HEK293T (cell line): ENCODE results near the gene AOPEP.

Experiments used
- CTCF ChIA-PET: fragments of 350-600 bp; formaldehyde crosslinking; extraction: SDS; loops from one replicate; lab custom pipeline; 2021; ENCODE audit warnings: antibody characterized with exemption, inconsistent platforms; lab: Yijun Ruan, JAX
- POLR2A ChIA-PET: fragments of 350-600 bp; formaldehyde crosslinking; extraction: SDS; loops from one replicate; lab custom pipeline; 2020; ENCODE audit warnings: antibody characterized with exemption, inconsistent platforms; lab: Yijun Ruan, JAX
- DNase-seq: peaks from one replicate; pipeline ENCODE4 v3.0.0; 2012; ENCODE audit warnings: mixed read lengths; ENCODE audit errors: extremely low spot score
- ARNT ChIP-seq: fragments of 450-650 bp; IDR thresholded peaks from 2 replicates; pipeline ENCODE4 v1.6.1; 2017; ENCODE audit warnings: mild to moderate bottlenecking
- BHLHE40 ChIP-seq: fragments of 450-650 bp; IDR thresholded peaks from 2 replicates; pipeline ENCODE4 v1.6.1; 2016; ENCODE audit warnings: mild to moderate bottlenecking, moderate library complexity, borderline replicate concordance
- CTBP1 ChIP-seq: fragments of 450-650 bp; IDR thresholded peaks from 2 replicates; pipeline ENCODE4 v1.6.1; 2016; ENCODE audit warnings: borderline replicate concordance
- ELF4 ChIP-seq: fragments of 450-650 bp; IDR thresholded peaks from 2 replicates; pipeline ENCODE4 v1.6.1; 2017; ENCODE audit warnings: antibody characterized with exemption
- FOXA1 ChIP-seq: fragments of 450-650 bp; IDR thresholded peaks from 2 replicates; pipeline ENCODE4 v1.6.1; 2016; ENCODE audit warnings: mild to moderate bottlenecking
- FOXK2 ChIP-seq: fragments of 450-650 bp; IDR thresholded peaks from 2 replicates; pipeline ENCODE4 v1.6.1; 2016; ENCODE audit warnings: mild to moderate bottlenecking
- FOXM1 ChIP-seq: fragments of 450-650 bp; IDR thresholded peaks from 2 replicates; pipeline ENCODE4 v1.6.1; 2017; ENCODE audit warnings: mild to moderate bottlenecking, borderline replicate concordance
- HDGF ChIP-seq: fragments of 450-650 bp; IDR thresholded peaks from 2 replicates; pipeline ENCODE4 v1.6.1; 2017; ENCODE audit warnings: antibody characterized with exemption, borderline replicate concordance
- L3MBTL2 ChIP-seq: fragments of 450-650 bp; conservative IDR thresholded peaks from 2 replicates; pipeline ENCODE4 v1.6.1; 2016; ENCODE audit warnings: mild to moderate bottlenecking
- LEF1 ChIP-seq: fragments of 450-650 bp; IDR thresholded peaks from 2 replicates; pipeline ENCODE4 v1.6.1; 2017; ENCODE audit warnings: mild to moderate bottlenecking, borderline replicate concordance
- NFRKB ChIP-seq: fragments of 450-650 bp; IDR thresholded peaks from 2 replicates; pipeline ENCODE4 v1.6.1; 2016; ENCODE audit warnings: mild to moderate bottlenecking, moderate library complexity
- PKNOX1 ChIP-seq: fragments of 450-650 bp; IDR thresholded peaks from 2 replicates; pipeline ENCODE4 v1.6.1; 2016
- SP1 ChIP-seq: fragments of 450-650 bp; IDR thresholded peaks from 2 replicates; pipeline ENCODE4 v1.6.1; 2017
- SUZ12 ChIP-seq: fragments of 450-650 bp; IDR thresholded peaks from 2 replicates; pipeline ENCODE4 v1.6.1; 2016; ENCODE audit warnings: mild to moderate bottlenecking
- TARDBP ChIP-seq: fragments of 450-650 bp; IDR thresholded peaks from 2 replicates; pipeline ENCODE4 v1.6.1; 2016
- ZNF384 ChIP-seq: fragments of 450-650 bp; IDR thresholded peaks from 2 replicates; pipeline ENCODE4 v1.6.1; 2016

The AOPEP gene

GRCh38 chr9:95053611-95054570 is 327.4 kb downstream of the AOPEP start:
- POLR2A ChIA-PET: no interaction called here
- no peak for TF ChIP-seq ZNF384
- no peak for TF ChIP-seq LEF1
- no peak for TF ChIP-seq PKNOX1
- TF ChIP-seq NFRKB: no peak
- no peak for TF ChIP-seq TARDBP
- TF ChIP-seq L3MBTL2: no peak
- no peak for TF ChIP-seq ARNT
- TF ChIP-seq FOXK2: no peak
- TF ChIP-seq BHLHE40: no peak
- TF ChIP-seq CTBP1: no peak
- no peak for TF ChIP-seq SP1
- no peak for TF ChIP-seq FOXA1
- no peak for TF ChIP-seq SUZ12
- no peak for TF ChIP-seq ELF4
- no peak for TF ChIP-seq HDGF
- no peak for TF ChIP-seq FOXM1
- CTCF ChIA-PET: no interaction called here
- no peak for DNase-seq

GRCh38 chr9:95055334-95055850 is 328.9 kb downstream of the AOPEP start:
- no peak for DNase-seq
- TF ChIP-seq NFRKB: no peak
- TF ChIP-seq ARNT: no peak
- no peak for TF ChIP-seq HDGF
- TF ChIP-seq PKNOX1: no peak
- no peak for TF ChIP-seq SUZ12
- TF ChIP-seq TARDBP: no peak
- TF ChIP-seq LEF1: no peak
- TF ChIP-seq SP1: no peak
- no peak for TF ChIP-seq FOXA1
- POLR2A ChIA-PET: no interaction called here
- CTCF ChIA-PET: no interaction called here

- DNase-seq: no peak
- ChIA-PET CTCF (no interaction called here), POLR2A (no interaction called here)
- TF ChIP-seq PKNOX1: peak; percentile 2; the same call in 1 of the 2 replicates
- no peak for TF ChIP-seq ELF4
- no peak for TF ChIP-seq FOXA1
- no peak for TF ChIP-seq HDGF
Observed at GRCh38 chr9:95055851-95056551, 329.5 kb downstream of the AOPEP start.

- ChIA-PET CTCF (interaction anchor here (0.6 kb wide), 1 partner anchor 275 kb away, joined by 6 read pairs; no protein-coding TSS in a partner anchor), POLR2A (no interaction called here)
- DNase-seq: no peak
- TF ChIP-seq ELF4 (no peak), LEF1 (no peak), SP1 (no peak), FOXK2 (no peak), HDGF (no peak), CTBP1 (no peak), ARNT (no peak), TARDBP (no peak), SUZ12 (no peak), PKNOX1 (no peak), BHLHE40 (no peak), FOXM1 (no peak), L3MBTL2 (no peak), FOXA1 (no peak), ZNF384 (no peak), NFRKB (no peak)
Observed at GRCh38 chr9:95057101-95057500, 330.6 kb downstream of the AOPEP start.

GRCh38 chr9:95058121-95058785 is 331.8 kb downstream of the AOPEP start:
- DNase-seq: no peak
- POLR2A ChIA-PET: no interaction called here
- CTCF ChIA-PET: no interaction called here
- TF ChIP-seq ARNT (no peak), FOXA1 (no peak), L3MBTL2 (no peak), TARDBP (no peak), PKNOX1 (no peak), ELF4 (no peak), SUZ12 (no peak), SP1 (no peak), ZNF384 (no peak), LEF1 (no peak), CTBP1 (no peak), NFRKB (no peak), BHLHE40 (no peak), FOXK2 (no peak), FOXM1 (no peak)
